Measurements from ENCODE around the gene RPL7L1. TPM values are rescaled to one million over a fixed set of nuclear protein-coding genes. Genes with fewer than 3 reads are reported as not detected.
A peak's percentile ranks its signal among the peaks of the same experiment; 100 is the strongest.

Gene RPL7L1
- total and polyA plus RNA-seq, 2 of the 13 experiments (the other 11 are each of a cell fraction or from before 2014, with no cell fraction given) = 51.6 to 179 TPM

DNA sequence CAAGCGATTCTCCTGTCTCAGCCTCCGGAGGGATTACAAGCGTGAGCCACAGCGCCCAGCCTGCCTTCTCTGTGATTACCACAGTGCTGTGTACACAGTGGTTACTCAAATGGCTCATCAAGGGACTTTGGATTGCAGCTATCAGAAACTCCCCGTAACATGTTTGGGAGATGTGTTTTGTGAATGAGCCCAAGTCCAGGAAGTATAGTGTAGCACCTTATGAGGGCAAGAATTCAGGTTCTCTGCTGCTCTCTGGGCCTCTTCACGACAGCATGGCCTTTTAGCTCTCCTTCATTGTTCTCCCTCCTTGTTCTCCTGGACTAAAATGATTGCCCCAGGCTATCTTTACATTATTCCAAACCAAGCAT lies 34.1 kb upstream of the RPL7L1 start (continued):
- TF ChIP-seq, protein P1, sequence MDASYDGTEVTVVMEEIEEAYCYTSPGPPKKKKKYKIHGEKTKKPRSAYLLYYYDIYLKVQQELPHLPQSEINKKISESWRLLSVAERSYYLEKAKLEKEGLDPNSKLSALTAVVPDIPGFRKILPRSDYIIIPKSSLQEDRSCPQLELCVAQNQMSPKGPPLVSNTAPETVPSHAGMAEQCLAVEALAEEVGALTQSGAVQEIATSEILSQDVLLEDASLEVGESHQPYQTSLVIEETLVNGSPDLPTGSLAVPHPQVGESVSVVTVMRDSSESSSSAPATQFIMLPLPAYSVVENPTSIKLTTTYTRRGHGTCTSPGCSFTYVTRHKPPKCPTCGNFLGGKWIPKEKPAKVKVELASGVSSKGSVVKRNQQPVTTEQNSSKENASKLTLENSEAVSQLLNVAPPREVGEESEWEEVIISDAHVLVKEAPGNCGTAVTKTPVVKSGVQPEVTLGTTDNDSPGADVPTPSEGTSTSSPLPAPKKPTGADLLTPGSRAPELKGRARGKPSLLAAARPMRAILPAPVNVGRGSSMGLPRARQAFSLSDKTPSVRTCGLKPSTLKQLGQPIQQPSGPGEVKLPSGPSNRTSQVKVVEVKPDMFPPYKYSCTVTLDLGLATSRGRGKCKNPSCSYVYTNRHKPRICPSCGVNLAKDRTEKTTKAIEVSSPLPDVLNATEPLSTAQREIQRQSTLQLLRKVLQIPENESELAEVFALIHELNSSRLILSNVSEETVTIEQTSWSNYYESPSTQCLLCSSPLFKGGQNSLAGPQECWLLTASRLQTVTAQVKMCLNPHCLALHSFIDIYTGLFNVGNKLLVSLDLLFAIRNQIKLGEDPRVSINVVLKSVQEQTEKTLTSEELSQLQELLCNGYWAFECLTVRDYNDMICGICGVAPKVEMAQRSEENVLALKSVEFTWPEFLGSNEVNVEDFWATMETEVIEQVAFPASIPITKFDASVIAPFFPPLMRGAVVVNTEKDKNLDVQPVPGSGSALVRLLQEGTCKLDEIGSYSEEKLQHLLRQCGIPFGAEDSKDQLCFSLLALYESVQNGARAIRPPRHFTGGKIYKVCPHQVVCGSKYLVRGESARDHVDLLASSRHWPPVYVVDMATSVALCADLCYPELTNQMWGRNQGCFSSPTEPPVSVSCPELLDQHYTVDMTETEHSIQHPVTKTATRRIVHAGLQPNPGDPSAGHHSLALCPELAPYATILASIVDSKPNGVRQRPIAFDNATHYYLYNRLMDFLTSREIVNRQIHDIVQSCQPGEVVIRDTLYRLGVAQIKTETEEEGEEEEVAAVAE (CRISPR knock-in tag; IDR thresholded peaks at IDR 0.05; ENCODE audit: borderline replicate concordance) = peak; percentile 55; the same call in 1 of the 2 replicates
- TF ChIP-seq POGZ (CRISPR knock-in tag; IDR thresholded peaks at IDR 0.05) (peak; percentile 85), ZNF460 (CRISPR knock-in tag; IDR thresholded peaks at IDR 0.05; ENCODE audit: borderline replicate concordance) (0 out of 2 replicates have a peak, but pooled peaks have one; percentile 7), MYC (CRISPR knock-in tag; IDR thresholded peaks at IDR 0.05; ENCODE audit: borderline replicate concordance) (peak; percentile 43; the same call in 1 of the 2 replicates), SOX13 (IDR thresholded peaks at IDR 0.05) (no peak), SOX13 (CRISPR knock-in tag; conservative IDR thresholded peaks at IDR 0.05 in 1 of 2, IDR thresholded peaks at IDR 0.05 in 1 of 2) (peak in 1 of 2 experiments; percentile 73; a peak in 2 of 4 replicates), SIN3A (IDR thresholded peaks at IDR 0.05; ENCODE audit: borderline replicate concordance, low read depth, low read length) (no peak), ZUFSP (CRISPR knock-in tag; IDR thresholded peaks at IDR 0.05; ENCODE audit: borderline replicate concordance) (no peak), HHEX (CRISPR knock-in tag; IDR thresholded peaks at IDR 0.05) (peak; percentile 79), ZSCAN21 (CRISPR knock-in tag; IDR thresholded peaks at IDR 0.05; ENCODE audit: borderline replicate concordance) (peak; percentile 94), ZFP37 (CRISPR knock-in tag; IDR thresholded peaks at IDR 0.05; ENCODE audit: borderline replicate concordance) (peak; percentile 68; the same call in 1 of the 2 replicates), NR2F6 (IDR thresholded peaks at IDR 0.05) (peak; percentile 44; the same call in 1 of the 2 replicates), NR2F6 (CRISPR knock-in tag; IDR thresholded peaks at IDR 0.05) (peak; percentile 56; the same call in 1 of the 2 replicates), NR2F1 (CRISPR knock-in tag; IDR thresholded peaks at IDR 0.05) (no peak), HINFP (CRISPR knock-in tag; IDR thresholded peaks at IDR 0.05; ENCODE audit: low read depth) (peak; percentile 56; the same call in 1 of the 2 replicates), PITX1 (CRISPR knock-in tag; IDR thresholded peaks at IDR 0.05) (peak; percentile 94)
- TF ChIP-seq, protein P2, sequence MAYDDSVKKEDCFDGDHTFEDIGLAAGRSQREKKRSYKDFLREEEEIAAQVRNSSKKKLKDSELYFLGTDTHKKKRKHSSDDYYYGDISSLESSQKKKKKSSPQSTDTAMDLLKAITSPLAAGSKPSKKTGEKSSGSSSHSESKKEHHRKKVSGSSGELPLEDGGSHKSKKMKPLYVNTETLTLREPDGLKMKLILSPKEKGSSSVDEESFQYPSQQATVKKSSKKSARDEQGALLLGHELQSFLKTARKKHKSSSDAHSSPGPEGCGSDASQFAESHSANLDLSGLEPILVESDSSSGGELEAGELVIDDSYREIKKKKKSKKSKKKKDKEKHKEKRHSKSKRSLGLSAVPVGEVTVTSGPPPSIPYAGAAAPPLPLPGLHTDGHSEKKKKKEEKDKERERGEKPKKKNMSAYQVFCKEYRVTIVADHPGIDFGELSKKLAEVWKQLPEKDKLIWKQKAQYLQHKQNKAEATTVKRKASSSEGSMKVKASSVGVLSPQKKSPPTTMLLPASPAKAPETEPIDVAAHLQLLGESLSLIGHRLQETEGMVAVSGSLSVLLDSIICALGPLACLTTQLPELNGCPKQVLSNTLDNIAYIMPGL (CRISPR knock-in tag; IDR thresholded peaks at IDR 0.05; ENCODE audit: borderline replicate concordance in 1 of 2, low read depth in 1 of 2) = 0 out of 4 replicates have a peak, but pooled peaks of 1 of the 2 experiments have one; percentile 43
- TF ChIP-seq, protein P3, sequence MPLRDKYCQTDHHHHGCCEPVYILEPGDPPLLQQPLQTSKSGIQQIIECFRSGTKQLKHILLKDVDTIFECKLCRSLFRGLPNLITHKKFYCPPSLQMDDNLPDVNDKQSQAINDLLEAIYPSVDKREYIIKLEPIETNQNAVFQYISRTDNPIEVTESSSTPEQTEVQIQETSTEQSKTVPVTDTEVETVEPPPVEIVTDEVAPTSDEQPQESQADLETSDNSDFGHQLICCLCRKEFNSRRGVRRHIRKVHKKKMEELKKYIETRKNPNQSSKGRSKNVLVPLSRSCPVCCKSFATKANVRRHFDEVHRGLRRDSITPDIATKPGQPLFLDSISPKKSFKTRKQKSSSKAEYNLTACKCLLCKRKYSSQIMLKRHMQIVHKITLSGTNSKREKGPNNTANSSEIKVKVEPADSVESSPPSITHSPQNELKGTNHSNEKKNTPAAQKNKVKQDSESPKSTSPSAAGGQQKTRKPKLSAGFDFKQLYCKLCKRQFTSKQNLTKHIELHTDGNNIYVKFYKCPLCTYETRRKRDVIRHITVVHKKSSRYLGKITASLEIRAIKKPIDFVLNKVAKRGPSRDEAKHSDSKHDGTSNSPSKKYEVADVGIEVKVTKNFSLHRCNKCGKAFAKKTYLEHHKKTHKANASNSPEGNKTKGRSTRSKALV (CRISPR knock-in tag; IDR thresholded peaks at IDR 0.05) = peak; percentile 42; the same call in 1 of the 2 replicates
